GM19372 (cell line): Measurements from ENCODE around the gene RMP24.
"Not testable (repeated sequence)": the region's sequence is repeated elsewhere in the genome, so short reads cannot be mapped to it uniquely, and the experiment has no call there.

Source experiments
- ATAC-seq: cut with Tn5 transposase; IDR thresholded peaks from one replicate; pipeline ENCODE4 v1.9.1; 2021; ENCODE audit warnings: mild to moderate bottlenecking, low read depth, moderate library complexity; ENCODE audit not compliant: unreplicated experiment

The RMP24 gene

DNA sequence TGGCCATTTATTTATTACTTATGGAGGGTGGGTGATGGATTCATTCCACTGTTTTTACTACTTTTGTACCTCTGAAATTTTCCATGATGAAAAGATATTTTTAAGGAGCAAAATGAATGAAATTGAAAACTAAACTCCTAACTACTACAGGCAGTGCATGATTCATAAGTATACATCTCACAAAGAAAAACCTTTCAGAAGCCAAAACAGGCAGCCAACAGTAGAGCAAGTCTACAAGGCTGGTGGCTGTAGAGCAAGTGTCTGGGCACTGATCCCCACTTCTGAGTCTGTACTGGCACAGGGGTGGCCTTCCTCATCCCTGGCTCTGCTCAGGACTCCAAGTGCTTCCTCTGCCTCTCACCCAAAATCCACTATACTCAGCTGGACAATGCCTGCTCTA, 8.2 kb upstream of the RMP24 start:
- ATAC-seq: no peak

GRCh38 chr18:35967866-35968265, 4.6 kb upstream of the RMP24 start:
- not testable (repeated sequence) for ATAC-seq

- no peak for ATAC-seq
These were observed 4.1 kb upstream of the RMP24 start for GRCh38 chr18:35968278-35968880.

- ATAC-seq: no peak
These were observed 2.8 kb upstream of the RMP24 start for GRCh38 chr18:35969676-35970075.

DNA sequence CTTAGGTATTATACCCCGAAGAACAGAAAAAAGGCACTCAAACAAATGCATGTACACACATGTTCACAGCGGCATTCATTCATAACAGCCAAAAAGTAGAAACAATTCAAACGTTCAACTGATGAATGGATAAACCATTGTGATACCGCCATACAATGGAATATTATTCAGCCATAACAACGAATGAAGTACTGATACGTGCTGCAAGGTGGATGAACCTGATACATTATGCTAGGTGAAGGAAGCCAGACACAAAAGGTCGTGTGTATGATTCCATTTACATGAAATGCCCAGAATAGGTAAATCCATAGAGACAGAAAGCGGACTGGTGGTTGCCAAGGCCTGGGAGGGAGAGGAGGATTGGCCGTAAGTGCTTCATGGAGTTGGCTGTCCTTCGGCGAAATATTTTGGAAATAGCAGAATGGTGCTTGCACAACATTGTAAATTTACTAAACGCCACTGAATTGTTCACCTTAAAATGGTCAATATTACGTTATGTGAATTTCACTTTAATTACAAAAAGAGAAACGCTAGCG, 750 bp upstream of the RMP24 start:
- ATAC-seq: peak; percentile 5

- ATAC-seq: no peak
These were observed 1.2 kb downstream of the RMP24 start for GRCh38 chr18:35973650-35974049.

DNA sequence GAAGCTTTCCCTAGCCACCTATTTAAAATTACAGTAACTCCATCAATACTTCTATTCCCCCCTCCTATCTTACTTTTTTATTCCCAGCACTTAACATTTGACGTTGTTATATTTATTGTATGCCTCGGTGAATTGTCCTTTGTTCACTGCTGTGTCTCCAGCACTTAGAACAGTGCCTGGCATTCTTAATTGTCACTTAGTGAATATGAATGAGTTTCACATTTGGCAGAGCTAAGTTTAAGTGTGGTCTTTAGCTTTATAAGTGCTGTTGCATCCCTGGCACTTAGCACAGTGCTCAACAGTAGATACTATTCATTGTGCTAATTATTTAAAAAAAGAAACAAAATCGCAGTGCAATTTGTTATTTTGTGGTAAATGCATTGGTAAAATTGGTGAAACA, 1.7 kb downstream of the RMP24 start:
- no peak for ATAC-seq

DNA sequence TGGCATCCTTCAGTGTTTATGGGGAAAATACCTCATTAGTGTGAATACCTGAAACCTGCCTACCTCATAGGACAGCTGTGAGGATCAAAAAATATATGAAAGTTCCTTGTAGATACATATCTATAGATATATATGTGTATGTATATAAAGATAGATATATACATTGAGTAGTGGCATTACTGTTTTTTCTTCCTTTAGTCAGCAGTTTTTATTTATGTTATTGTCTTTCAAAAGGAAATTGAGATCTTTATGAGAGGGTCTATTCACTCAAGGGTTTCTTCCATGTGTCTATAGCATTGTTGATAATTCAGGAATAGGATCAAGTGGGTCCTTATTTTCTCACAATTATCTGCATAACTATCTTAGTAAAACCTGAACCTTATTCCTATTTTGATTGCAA, 6.6 kb downstream of the RMP24 start:
- ATAC-seq: no peak

DNA sequence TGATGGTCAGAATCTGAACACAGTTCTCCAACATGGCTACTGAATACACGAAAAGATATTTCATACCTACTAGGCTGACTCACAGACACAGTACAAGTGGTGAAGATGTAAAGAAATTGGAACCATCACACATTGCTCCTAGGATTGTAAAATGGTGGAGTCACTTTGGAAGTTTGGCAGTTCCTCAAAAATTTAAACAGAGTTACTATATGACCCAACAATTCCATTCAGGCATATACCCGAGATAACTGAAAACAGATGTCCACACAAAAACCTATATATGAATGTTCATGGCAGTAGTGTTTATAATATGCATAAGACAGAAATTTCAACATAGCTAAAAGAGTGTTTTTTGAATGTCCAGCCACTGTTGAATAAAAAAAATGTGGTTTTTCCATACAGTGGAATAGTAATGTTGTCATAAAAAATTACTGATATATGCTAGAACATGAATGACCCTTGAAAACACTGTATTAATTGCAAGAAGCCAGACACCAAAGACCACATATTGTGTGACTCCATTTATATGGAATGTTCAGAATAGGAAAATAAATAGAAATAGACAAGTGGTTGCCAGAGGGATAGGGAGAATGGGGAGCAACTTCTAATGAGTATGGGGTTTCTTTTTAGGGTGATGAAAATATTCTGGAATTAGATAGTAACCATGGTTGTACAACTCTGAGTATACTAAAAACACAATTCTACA, 10.1 kb downstream of the RMP24 start:
- no peak for ATAC-seq

DNA sequence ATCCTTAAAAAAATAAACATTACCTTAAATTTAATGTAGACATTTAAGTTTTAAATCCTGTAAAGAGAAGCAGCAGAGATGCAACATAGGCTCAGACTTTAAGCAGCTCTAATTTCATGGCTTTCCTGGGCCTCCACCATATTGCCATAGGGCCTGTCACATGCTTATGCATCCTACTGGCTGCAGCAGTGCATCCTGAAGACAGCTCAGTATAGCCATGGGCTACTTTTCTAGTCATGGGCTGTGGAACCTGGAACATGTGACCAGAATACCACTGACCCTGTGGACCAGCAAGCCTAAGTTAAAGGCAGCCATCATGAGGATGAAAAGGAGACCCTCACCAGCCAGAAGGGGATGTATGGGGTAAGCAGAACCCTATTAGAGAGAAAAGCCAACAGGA, 10.7 kb downstream of the RMP24 start:
- no peak for ATAC-seq

DNA sequence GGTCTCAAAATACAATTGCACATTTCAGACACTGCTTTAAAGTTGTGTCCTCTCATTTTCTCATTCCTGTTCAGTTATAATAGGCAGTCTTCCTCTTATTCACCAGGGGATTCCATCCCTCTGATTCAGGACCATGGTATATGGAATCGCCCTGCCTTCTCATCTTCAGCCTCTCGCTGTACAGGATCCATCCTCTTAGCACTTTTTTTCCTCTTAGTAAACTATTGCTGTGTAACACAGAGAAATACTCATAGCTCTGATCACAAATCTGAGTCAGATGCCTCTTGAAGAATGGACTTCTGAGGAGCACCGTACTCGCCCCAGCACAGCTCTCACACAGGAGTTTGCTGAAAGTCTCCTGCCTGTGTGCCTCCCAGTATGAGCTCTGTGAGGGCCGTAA, 11.3 kb downstream of the RMP24 start:
- ATAC-seq: no peak

GRCh38 chr18:35991696-35992095, 19.2 kb downstream of the RMP24 start:
- no peak for ATAC-seq

DNA sequence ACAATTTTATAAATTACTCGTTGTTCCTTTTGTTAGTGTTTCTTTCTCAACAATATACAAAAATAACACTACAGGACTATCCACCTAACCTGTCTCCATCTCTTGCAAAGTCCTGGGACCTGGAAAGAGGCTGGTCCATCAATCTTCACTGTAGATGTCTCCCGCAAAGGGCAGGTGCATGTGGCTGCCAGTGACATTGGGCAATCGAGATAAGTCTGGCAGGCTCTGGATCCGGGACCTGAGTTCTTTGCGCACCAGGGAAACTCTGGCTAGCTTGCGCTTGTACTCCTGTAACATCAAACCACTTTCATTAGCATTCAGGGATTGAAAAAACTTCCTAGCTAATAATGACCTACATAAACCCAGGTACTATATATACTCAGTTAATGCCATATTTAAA, 20.5 kb downstream of the RMP24 start:
- no peak for ATAC-seq

DNA sequence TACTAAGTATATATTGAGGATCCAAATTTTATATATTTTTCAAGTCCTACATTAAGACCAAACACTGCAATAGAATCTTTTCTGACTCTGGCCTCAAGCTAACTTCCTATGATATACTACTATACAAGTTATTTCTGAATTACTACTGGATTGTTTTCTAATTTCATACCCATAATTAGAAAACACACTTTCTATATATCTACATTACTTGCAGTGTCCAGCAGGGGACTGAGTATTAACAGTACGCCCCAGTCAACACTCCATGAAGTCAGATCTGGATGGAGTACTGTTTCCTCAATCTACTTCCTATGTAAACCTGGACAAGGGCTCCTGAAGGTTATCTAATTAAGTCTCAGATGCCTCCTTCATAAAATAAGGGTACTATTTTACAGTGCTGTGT, 26.5 kb downstream of the RMP24 start:
- ATAC-seq: no peak

DNA sequence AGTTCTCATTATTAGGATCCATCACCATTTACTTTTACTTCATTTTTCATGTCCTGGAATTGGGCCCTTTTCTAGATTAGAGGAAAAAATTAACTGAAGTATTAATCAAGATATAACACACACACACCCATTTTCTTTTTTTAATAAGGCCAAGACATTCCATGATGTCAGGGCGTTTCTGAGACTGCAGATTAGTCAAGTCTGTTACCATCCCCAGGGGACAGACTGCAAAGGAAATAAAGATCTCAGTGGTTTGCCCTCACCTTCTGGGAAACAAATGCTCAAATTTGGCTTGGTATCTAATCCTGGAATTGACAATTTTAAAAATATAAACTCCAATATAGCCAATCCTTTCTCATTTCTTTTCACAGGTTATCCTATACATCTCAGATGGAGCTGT, 27.4 kb downstream of the RMP24 start:
- ATAC-seq: no peak

- no peak for ATAC-seq
These were observed 34.5 kb downstream of the RMP24 start for GRCh38 chr18:36006997-36007396.

DNA sequence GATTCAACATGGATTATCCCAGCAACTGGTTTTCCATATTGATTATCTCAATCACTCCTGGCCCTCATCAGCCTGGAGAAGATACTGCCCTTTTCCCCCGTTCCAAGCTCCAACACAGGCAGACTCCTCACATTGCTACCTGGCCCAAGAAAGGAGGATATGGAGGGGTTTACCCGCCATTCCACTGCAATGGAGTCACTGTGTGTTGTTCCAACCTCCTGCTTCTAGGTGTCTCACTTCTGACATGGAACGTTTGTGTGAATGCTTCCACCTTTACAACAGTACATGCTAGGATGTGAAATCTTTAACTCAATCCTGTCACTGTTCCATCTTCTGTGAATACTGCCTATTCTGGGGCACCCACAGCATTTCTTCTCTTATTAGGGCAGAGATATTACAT, 36.7 kb downstream of the RMP24 start:
- no peak for ATAC-seq

- ATAC-seq: no peak
These were observed 40.4 kb downstream of the RMP24 start for GRCh38 chr18:36012891-36013290.

- ATAC-seq: peak; percentile 90
These were observed 43.1 kb downstream of the RMP24 start for GRCh38 chr18:36015629-36016028.

DNA sequence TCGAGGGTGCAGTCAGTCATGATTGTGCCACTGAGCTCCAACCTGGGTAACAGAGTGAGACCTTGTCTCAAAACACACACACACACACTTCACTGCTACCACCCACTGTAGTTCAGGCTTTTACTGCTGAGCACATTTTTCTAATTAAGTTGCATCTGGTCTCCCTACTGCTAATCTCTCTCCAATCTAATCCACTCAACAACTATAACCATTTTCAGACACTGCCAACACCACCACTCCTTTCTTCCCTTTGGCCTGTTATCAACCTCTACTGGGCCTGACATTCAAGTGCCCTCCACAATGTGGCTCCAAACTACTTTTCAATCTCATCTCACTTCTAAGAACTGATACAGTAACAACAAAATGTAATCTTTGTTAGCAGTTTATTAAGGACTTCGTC, 44.8 kb downstream of the RMP24 start:
- ATAC-seq: no peak

GRCh38 chr18:36020174-36020711, 47.8 kb downstream of the RMP24 start:
- ATAC-seq: no peak

GRCh38 chr18:36023336-36023735, 50.9 kb downstream of the RMP24 start:
- ATAC-seq: no peak
